GM12878 (cell line): ENCODE measurements around the gene RERE. TPM values are rescaled to one million over a fixed set of nuclear protein-coding genes. Genes with fewer than 3 reads are reported as not detected.

ENCODE experiments used
- CEBPB ChIP-seq, 2 experiments: fragments of 150-350 bp in 1 of 2; IDR thresholded peaks; 2 replicates each; pipeline ENCODE4 v1.6.1; 2012 to 2014; ENCODE audit warnings: low read depth in 2 of 2, low read length in 2 of 2, borderline replicate concordance in 1 of 2, inconsistent platforms in 1 of 2
- CREB1 ChIP-seq: IDR thresholded peaks from 2 replicates; pipeline ENCODE4 v1.6.1; 2012; ENCODE audit warnings: low read depth, mild to moderate bottlenecking, inconsistent platforms
- DPF2 ChIP-seq: fragments of 450-650 bp; IDR thresholded peaks from 2 replicates; pipeline ENCODE4 v1.6.1; 2017; ENCODE audit warnings: mild to moderate bottlenecking
- EED ChIP-seq: sonication (generic); IDR thresholded peaks from 2 replicates; pipeline ENCODE4 v1.6.1; 2016; ENCODE audit warnings: antibody characterized with exemption, low read depth
- KLF5 ChIP-seq: fragments of 450-650 bp; IDR thresholded peaks from 2 replicates; pipeline ENCODE4 v1.6.1; 2014; ENCODE audit warnings: mild to moderate bottlenecking; ENCODE audit not compliant: partially characterized antibody
- MEF2A ChIP-seq: IDR thresholded peaks from 2 replicates; pipeline ENCODE4 v1.6.1; 2011; ENCODE audit warnings: low read depth, mild to moderate bottlenecking, low read length, moderate library complexity; ENCODE audit not compliant: insufficient read depth
- NFYB ChIP-seq: IDR thresholded peaks from 2 replicates; pipeline ENCODE4 v1.6.1; 2011; ENCODE audit warnings: low read depth, mild to moderate bottlenecking, low read length, improper control_type of control experiment, moderate library complexity; ENCODE audit not compliant: insufficient read depth
- PAX5 ChIP-seq: IDR thresholded peaks from 2 replicates; pipeline ENCODE4 v1.6.1; 2011; ENCODE audit warnings: low read depth, low read length, borderline replicate concordance
- PBX3 ChIP-seq: IDR thresholded peaks from 2 replicates; pipeline ENCODE4 v1.6.1; 2011; ENCODE audit warnings: mild to moderate bottlenecking, low read depth, low read length, moderate library complexity; ENCODE audit not compliant: insufficient replicate concordance
- SIX5 ChIP-seq: IDR thresholded peaks from 2 replicates; pipeline ENCODE4 v1.6.1; 2011; ENCODE audit warnings: mild to moderate bottlenecking, low read depth, low read length, moderate library complexity; ENCODE audit not compliant: severe bottlenecking
- SP1 ChIP-seq: IDR thresholded peaks from one replicate; pipeline ENCODE4 v1.6.1; 2011; ENCODE audit warnings: low read depth, low read length
- STAT3 ChIP-seq: IDR thresholded peaks from 2 replicates; pipeline ENCODE4 v1.6.1; 2011; ENCODE audit warnings: low read depth, low read length, improper control_type of control experiment
- SUPT20H ChIP-seq: IDR thresholded peaks from 2 replicates; pipeline ENCODE4 v1.6.1; 2011; ENCODE audit warnings: low read depth, mild to moderate bottlenecking, low read length, moderate library complexity, borderline replicate concordance; ENCODE audit not compliant: control insufficient read depth
- TBL1XR1 ChIP-seq: IDR thresholded peaks from 2 replicates; pipeline ENCODE4 v1.6.1; 2012; ENCODE audit warnings: low read depth, low read length, improper control_type of control experiment
- YY1 ChIP-seq: IDR thresholded peaks from 2 replicates; pipeline ENCODE4 v1.6.1; 2011; ENCODE audit warnings: low read depth, mild to moderate bottlenecking, low read length
- ZNF217 ChIP-seq: fragments of 450-650 bp; IDR thresholded peaks from 2 replicates; pipeline ENCODE4 v1.6.1; 2017; ENCODE audit warnings: antibody characterized with exemption, mild to moderate bottlenecking
- ZNF384 ChIP-seq: IDR thresholded peaks from 2 replicates; pipeline ENCODE4 v1.6.1; 2012; ENCODE audit warnings: low read depth, mild to moderate bottlenecking, low read length, improper control_type of control experiment, borderline replicate concordance
- polyA plus RNA-seq, 11 experiments: library from polyadenylated mRNA; depleted of rRNA in 4 of 11; unstranded in 6 of 11; stranded (reverse) in 5 of 11; fragments of >200 nt; fragmentation: Nextera tagmentation in 4 of 11; fragmentation: Illumina TruSeq in 1 of 11; extraction: Ambion mirVana in 4 of 11; extraction: Trizol in 1 of 11; gene quantifications; 1 replicate in 1 of 11; 2 replicates in 10 of 11; pipeline versions ENCODE4 v1.2.1 to v1.2.3, GENCODE V29; 2011 to 2016; ENCODE audit warnings: inconsistent platforms in 2 of 11, missing spikeins in 2 of 11, low read depth in 1 of 11
- total RNA-seq, 4 experiments: library from RNA; depleted of rRNA in 3 of 4; stranded (reverse); fragments of >200 nt in 3 of 4; fragmentation: Illumina TruSeq in 1 of 4; extraction: Trizol in 1 of 4; gene quantifications; 2 replicates each; pipeline versions ENCODE4 v1.2.1 to v1.2.3, GENCODE V29; 2013 to 2021
- TF ChIP-seq, protein P1 (sequence below): IDR thresholded peaks from 2 replicates; pipeline ENCODE4 v1.6.1; 2012; ENCODE audit warnings: mild to moderate bottlenecking, low read depth, low read length
- TF ChIP-seq, protein P2 (sequence below): fragments of 150-350 bp; IDR thresholded peaks from 2 replicates; pipeline ENCODE4 v1.6.1; 2014; ENCODE audit warnings: mild to moderate bottlenecking, low read depth, low read length
- TF ChIP-seq, protein P3 (sequence below): fragments of 450-650 bp; IDR thresholded peaks from 2 replicates; pipeline ENCODE4 v1.6.1; 2018; ENCODE audit warnings: borderline replicate concordance, mild to moderate bottlenecking; ENCODE audit not compliant: partially characterized antibody

RERE gene
- total and polyA plus RNA-seq, 10 of the 15 experiments (the other 5 are each of a cell fraction or from before 2014, with no cell fraction given), result 5.2 to 60.5 (median 20.2) TPM

- TF ChIP-seq, protein P1, sequence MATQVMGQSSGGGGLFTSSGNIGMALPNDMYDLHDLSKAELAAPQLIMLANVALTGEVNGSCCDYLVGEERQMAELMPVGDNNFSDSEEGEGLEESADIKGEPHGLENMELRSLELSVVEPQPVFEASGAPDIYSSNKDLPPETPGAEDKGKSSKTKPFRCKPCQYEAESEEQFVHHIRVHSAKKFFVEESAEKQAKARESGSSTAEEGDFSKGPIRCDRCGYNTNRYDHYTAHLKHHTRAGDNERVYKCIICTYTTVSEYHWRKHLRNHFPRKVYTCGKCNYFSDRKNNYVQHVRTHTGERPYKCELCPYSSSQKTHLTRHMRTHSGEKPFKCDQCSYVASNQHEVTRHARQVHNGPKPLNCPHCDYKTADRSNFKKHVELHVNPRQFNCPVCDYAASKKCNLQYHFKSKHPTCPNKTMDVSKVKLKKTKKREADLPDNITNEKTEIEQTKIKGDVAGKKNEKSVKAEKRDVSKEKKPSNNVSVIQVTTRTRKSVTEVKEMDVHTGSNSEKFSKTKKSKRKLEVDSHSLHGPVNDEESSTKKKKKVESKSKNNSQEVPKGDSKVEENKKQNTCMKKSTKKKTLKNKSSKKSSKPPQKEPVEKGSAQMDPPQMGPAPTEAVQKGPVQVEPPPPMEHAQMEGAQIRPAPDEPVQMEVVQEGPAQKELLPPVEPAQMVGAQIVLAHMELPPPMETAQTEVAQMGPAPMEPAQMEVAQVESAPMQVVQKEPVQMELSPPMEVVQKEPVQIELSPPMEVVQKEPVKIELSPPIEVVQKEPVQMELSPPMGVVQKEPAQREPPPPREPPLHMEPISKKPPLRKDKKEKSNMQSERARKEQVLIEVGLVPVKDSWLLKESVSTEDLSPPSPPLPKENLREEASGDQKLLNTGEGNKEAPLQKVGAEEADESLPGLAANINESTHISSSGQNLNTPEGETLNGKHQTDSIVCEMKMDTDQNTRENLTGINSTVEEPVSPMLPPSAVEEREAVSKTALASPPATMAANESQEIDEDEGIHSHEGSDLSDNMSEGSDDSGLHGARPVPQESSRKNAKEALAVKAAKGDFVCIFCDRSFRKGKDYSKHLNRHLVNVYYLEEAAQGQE, result no peak
- TF ChIP-seq DPF2, result no peak; the same call in 1 of the 2 replicates
- no peak for TF ChIP-seq STAT3
- TF ChIP-seq SUPT20H, result no peak
- TF ChIP-seq SIX5, result no peak
- peak; percentile 57 for TF ChIP-seq KLF5
- TF ChIP-seq, protein P2, sequence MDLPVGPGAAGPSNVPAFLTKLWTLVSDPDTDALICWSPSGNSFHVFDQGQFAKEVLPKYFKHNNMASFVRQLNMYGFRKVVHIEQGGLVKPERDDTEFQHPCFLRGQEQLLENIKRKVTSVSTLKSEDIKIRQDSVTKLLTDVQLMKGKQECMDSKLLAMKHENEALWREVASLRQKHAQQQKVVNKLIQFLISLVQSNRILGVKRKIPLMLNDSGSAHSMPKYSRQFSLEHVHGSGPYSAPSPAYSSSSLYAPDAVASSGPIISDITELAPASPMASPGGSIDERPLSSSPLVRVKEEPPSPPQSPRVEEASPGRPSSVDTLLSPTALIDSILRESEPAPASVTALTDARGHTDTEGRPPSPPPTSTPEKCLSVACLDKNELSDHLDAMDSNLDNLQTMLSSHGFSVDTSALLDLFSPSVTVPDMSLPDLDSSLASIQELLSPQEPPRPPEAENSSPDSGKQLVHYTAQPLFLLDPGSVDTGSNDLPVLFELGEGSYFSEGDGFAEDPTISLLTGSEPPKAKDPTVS, result no peak
- peak; percentile 34; the same call in 1 of the 2 replicates for TF ChIP-seq ZNF384
- TF ChIP-seq EED, result peak; percentile 41; the same call in 1 of the 2 replicates
- TF ChIP-seq CREB1, result 0 out of 2 replicates have a peak, but pooled peaks have one; percentile 26
- no peak for TF ChIP-seq PBX3
- no peak for TF ChIP-seq ZNF217
- no peak for TF ChIP-seq MEF2A
- no peak for TF ChIP-seq YY1
- TF ChIP-seq, protein P3, sequence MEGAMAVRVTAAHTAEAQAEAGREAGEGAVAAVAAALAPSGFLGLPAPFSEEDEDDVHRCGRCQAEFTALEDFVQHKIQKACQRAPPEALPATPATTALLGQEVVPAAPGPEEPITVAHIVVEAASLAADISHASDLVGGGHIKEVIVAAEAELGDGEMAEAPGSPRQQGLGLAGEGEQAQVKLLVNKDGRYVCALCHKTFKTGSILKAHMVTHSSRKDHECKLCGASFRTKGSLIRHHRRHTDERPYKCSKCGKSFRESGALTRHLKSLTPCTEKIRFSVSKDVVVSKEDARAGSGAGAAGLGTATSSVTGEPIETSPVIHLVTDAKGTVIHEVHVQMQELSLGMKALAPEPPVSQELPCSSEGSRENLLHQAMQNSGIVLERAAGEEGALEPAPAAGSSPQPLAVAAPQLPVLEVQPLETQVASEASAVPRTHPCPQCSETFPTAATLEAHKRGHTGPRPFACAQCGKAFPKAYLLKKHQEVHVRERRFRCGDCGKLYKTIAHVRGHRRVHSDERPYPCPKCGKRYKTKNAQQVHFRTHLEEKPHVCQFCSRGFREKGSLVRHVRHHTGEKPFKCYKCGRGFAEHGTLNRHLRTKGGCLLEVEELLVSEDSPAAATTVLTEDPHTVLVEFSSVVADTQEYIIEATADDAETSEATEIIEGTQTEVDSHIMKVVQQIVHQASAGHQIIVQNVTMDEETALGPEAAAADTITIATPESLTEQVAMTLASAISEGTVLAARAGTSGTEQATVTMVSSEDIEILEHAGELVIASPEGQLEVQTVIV, result no peak
- peak; percentile 46 for TF ChIP-seq SP1
- TF ChIP-seq NFYB, result 0 out of 2 replicates have a peak, but pooled peaks have one; percentile 49
- TF ChIP-seq CEBPB (IDR thresholded peaks at IDR 0.05; ENCODE audit: borderline replicate concordance in 1 of 2, low read depth in 2 of 2, low read length in 2 of 2), result peak; percentile 48 to 74; a peak in 2 of 4 replicates
- peak; percentile 63; the same call in 1 of the 2 replicates for TF ChIP-seq TBL1XR1
- TF ChIP-seq PAX5, result peak; percentile 55; the same call in 1 of the 2 replicates
These were observed 173.6 kb downstream of the RERE start (continued) for GRCh38 chr1:8643542-8644536.
